Peyer's patch (tissue), 4 donors: ENCODE results near the gene KCNJ6.

ENCODE experiments used
- CTCF ChIP-seq, 6 experiments: fragments of 450-650 bp in 4 of 6; fragments of 200-600 bp in 2 of 6; sonication (generic) in 1 of 6; IDR thresholded peaks; one replicate each; pipeline ENCODE4 v1.5.1; 2017 to 2019; ENCODE audit warnings: antibody characterized with exemption in 6 of 6, mild to moderate bottlenecking in 3 of 6, moderate library complexity in 1 of 6
- POLR2A ChIP-seq, 2 donors: fragments of 450-650 bp; IDR thresholded peaks; one replicate each; pipeline ENCODE4 v1.5.1; 2017; ENCODE audit warnings: antibody characterized with exemption in 2 of 2, mild to moderate bottlenecking in 2 of 2, moderate library complexity in 2 of 2

GRCh38 chr21:37623689-37624088 lies 292.6 kb downstream of the KCNJ6 start:
- no peak for TF ChIP-seq CTCF (IDR thresholded peaks at IDR 0.05)
- TF ChIP-seq POLR2A (IDR thresholded peaks at IDR 0.05): no peak
